ENCODE measurements around the gene SLC39A11. TPM values are rescaled to one million over a fixed set of nuclear protein-coding genes. Genes with fewer than 3 reads are reported as not detected.

SLC39A11 gene
- total and polyA plus RNA-seq, 2 of the 13 experiments (the other 11 are each of a cell fraction or from before 2014, with no cell fraction given), result 17.2 to 31.5 TPM

DNA sequence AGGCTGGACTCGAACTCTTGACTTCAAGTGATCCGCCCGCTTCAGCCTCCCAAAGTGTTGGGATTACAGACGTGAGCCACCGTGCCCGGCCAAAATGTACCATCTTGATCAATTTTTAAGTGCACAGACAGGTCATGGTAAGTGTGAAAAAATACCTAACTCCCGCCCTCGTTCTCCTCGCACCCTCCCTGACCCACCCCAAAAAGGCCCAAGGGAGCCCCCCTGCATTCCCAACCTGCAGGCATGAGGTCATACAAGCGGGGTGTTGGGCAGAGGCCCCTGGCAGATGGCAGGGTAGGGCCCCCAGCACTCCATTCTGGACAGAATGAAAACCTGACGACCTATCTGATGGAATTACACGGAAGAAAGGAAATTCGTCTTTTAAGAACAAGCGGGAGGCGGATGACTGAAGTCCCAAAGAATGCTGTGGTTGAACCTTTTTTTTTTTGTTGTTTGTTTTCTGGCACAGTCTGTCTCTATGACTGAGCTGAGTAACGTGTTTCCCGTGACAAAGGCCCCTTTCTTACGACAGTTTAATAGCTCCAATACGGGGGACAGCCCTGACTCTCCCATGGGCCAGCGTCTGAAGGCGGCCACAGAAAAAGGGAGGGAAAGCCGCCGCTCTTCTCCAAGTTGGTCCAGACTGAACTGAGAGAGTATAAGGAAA is 376.4 kb downstream of the SLC39A11 start (continued):
- no peak for TF ChIP-seq CCAR2 (optimal IDR thresholded peaks at IDR 0.05; ENCODE audit: low read depth, low read length)
- no peak for TF ChIP-seq MYNN (CRISPR knock-in tag; IDR thresholded peaks at IDR 0.05; ENCODE audit: low read depth)
- TF ChIP-seq ZNF788 (CRISPR knock-in tag; IDR thresholded peaks at IDR 0.05; ENCODE audit: borderline replicate concordance), result no peak
- peak; percentile 79; the same call in 1 of the 2 replicates for TF ChIP-seq SOX5 (CRISPR knock-in tag; IDR thresholded peaks at IDR 0.05; ENCODE audit: borderline replicate concordance)
- TF ChIP-seq CHCHD3 (CRISPR knock-in tag; IDR thresholded peaks at IDR 0.05), result no peak
- no peak for TF ChIP-seq HHEX (CRISPR knock-in tag; IDR thresholded peaks at IDR 0.05)
- TF ChIP-seq, protein P1, sequence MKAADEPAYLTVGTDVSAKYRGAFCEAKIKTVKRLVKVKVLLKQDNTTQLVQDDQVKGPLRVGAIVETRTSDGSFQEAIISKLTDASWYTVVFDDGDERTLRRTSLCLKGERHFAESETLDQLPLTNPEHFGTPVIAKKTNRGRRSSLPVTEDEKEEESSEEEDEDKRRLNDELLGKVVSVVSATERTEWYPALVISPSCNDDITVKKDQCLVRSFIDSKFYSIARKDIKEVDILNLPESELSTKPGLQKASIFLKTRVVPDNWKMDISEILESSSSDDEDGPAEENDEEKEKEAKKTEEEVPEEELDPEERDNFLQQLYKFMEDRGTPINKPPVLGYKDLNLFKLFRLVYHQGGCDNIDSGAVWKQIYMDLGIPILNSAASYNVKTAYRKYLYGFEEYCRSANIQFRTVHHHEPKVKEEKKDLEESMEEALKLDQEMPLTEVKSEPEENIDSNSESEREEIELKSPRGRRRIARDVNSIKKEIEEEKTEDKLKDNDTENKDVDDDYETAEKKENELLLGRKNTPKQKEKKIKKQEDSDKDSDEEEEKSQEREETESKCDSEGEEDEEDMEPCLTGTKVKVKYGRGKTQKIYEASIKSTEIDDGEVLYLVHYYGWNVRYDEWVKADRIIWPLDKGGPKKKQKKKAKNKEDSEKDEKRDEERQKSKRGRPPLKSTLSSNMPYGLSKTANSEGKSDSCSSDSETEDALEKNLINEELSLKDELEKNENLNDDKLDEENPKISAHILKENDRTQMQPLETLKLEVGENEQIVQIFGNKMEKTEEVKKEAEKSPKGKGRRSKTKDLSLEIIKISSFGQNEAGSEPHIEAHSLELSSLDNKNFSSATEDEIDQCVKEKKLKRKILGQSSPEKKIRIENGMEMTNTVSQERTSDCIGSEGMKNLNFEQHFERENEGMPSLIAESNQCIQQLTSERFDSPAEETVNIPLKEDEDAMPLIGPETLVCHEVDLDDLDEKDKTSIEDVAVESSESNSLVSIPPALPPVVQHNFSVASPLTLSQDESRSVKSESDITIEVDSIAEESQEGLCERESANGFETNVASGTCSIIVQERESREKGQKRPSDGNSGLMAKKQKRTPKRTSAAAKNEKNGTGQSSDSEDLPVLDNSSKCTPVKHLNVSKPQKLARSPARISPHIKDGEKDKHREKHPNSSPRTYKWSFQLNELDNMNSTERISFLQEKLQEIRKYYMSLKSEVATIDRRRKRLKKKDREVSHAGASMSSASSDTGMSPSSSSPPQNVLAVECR (CRISPR knock-in tag; IDR thresholded peaks at IDR 0.05; ENCODE audit: borderline replicate concordance), result no peak
- TF ChIP-seq, protein P2, sequence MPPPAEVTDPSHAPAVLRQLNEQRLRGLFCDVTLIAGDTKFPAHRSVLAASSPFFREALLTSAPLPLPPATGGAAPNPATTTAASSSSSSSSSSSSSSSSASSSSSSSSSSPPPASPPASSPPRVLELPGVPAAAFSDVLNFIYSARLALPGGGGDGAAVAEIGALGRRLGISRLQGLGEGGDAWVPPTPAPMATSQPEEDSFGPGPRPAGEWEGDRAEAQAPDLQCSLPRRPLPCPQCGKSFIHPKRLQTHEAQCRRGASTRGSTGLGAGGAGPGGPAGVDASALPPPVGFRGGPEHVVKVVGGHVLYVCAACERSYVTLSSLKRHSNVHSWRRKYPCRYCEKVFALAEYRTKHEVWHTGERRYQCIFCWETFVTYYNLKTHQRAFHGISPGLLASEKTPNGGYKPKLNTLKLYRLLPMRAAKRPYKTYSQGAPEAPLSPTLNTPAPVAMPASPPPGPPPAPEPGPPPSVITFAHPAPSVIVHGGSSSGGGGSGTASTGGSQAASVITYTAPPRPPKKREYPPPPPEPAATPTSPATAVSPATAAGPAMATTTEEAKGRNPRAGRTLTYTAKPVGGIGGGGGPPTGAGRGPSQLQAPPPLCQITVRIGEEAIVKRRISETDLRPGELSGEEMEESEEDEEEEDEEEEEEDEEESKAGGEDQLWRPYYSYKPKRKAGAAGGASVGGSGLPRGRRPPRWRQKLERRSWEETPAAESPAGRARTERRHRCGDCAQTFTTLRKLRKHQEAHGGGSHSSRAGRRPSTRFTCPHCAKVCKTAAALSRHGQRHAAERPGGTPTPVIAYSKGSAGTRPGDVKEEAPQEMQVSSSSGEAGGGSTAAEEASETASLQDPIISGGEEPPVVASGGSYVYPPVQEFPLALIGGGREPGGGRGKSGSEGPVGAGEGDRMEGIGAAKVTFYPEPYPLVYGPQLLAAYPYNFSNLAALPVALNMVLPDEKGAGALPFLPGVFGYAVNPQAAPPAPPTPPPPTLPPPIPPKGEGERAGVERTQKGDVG (CRISPR knock-in tag; IDR thresholded peaks at IDR 0.05; ENCODE audit: borderline replicate concordance), result no peak
- no peak for TF ChIP-seq SMAD3 (CRISPR knock-in tag; IDR thresholded peaks at IDR 0.05)
- TF ChIP-seq SOX13 (IDR thresholded peaks at IDR 0.05), result no peak
- TF ChIP-seq SOX13 (CRISPR knock-in tag; conservative IDR thresholded peaks at IDR 0.05 in 1 of 2, IDR thresholded peaks at IDR 0.05 in 1 of 2), result peak in 1 of 2 experiments; percentile 72; a peak in 2 of 4 replicates
- TF ChIP-seq ZNF317 (CRISPR knock-in tag; IDR thresholded peaks at IDR 0.05), result no peak
- TF ChIP-seq, protein P3, sequence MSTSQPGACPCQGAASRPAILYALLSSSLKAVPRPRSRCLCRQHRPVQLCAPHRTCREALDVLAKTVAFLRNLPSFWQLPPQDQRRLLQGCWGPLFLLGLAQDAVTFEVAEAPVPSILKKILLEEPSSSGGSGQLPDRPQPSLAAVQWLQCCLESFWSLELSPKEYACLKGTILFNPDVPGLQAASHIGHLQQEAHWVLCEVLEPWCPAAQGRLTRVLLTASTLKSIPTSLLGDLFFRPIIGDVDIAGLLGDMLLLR (CRISPR knock-in tag; IDR thresholded peaks at IDR 0.05), result no peak
- TF ChIP-seq ZNF768 (CRISPR knock-in tag; IDR thresholded peaks at IDR 0.05), result no peak
- TF ChIP-seq, protein P4, sequence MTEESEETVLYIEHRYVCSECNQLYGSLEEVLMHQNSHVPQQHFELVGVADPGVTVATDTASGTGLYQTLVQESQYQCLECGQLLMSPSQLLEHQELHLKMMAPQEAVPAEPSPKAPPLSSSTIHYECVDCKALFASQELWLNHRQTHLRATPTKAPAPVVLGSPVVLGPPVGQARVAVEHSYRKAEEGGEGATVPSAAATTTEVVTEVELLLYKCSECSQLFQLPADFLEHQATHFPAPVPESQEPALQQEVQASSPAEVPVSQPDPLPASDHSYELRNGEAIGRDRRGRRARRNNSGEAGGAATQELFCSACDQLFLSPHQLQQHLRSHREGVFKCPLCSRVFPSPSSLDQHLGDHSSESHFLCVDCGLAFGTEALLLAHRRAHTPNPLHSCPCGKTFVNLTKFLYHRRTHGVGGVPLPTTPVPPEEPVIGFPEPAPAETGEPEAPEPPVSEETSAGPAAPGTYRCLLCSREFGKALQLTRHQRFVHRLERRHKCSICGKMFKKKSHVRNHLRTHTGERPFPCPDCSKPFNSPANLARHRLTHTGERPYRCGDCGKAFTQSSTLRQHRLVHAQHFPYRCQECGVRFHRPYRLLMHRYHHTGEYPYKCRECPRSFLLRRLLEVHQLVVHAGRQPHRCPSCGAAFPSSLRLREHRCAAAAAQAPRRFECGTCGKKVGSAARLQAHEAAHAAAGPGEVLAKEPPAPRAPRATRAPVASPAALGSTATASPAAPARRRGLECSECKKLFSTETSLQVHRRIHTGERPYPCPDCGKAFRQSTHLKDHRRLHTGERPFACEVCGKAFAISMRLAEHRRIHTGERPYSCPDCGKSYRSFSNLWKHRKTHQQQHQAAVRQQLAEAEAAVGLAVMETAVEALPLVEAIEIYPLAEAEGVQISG (CRISPR knock-in tag; IDR thresholded peaks at IDR 0.05), result no peak
- no peak for TF ChIP-seq ZSCAN20 (CRISPR knock-in tag; IDR thresholded peaks at IDR 0.05; ENCODE audit: borderline replicate concordance)
- TF ChIP-seq, protein P5, sequence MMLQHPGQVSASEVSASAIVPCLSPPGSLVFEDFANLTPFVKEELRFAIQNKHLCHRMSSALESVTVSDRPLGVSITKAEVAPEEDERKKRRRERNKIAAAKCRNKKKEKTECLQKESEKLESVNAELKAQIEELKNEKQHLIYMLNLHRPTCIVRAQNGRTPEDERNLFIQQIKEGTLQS (CRISPR knock-in tag; IDR thresholded peaks at IDR 0.05), result peak; percentile 91
- TF ChIP-seq ZNF274 (CRISPR knock-in tag; IDR thresholded peaks at IDR 0.05), result no peak
- peak; percentile 81 for TF ChIP-seq ELF3 (CRISPR knock-in tag; IDR thresholded peaks at IDR 0.05)

Data from HepG2 (cell line).